HEK293 (cell line): Measurements from ENCODE around the gene TCF7L1.

Source experiments
- KLF16 ChIP-seq: fragments of 450-650 bp; formaldehyde crosslinking; IDR thresholded peaks from 2 replicates; pipeline ENCODE4 v1.5.1; 2017; ENCODE audit warnings: missing biosample characterization, missing genetic modification characterization
- PRDM1 ChIP-seq: fragments of 450-650 bp; formaldehyde crosslinking; IDR thresholded peaks from 2 replicates; pipeline ENCODE4; 2016; ENCODE audit warnings: missing biosample characterization, missing genetic modification characterization
- SETDB1 ChIP-seq: IDR thresholded peaks from one replicate; pipeline ENCODE4 v1.6.1; 2017; ENCODE audit warnings: mild to moderate bottlenecking, low read length, moderate library complexity, mixed read lengths; ENCODE audit not compliant: insufficient read length
- SP3 ChIP-seq: fragments of 450-650 bp; formaldehyde crosslinking; IDR thresholded peaks from 2 replicates; pipeline ENCODE4 v1.5.1; 2016; ENCODE audit warnings: missing biosample characterization, missing genetic modification characterization
- ZNF133 ChIP-seq: fragments of 450-650 bp; formaldehyde crosslinking; IDR thresholded peaks from 2 replicates; pipeline ENCODE4 v1.5.1; 2016; ENCODE audit warnings: missing biosample characterization, missing genetic modification characterization
- ZNF184 ChIP-seq: fragments of 450-650 bp; IDR thresholded peaks from 2 replicates; pipeline ENCODE4 v1.5.1; 2018; ENCODE audit warnings: missing biosample characterization, mild to moderate bottlenecking, missing genetic modification characterization
- ZNF239 ChIP-seq: fragments of 450-650 bp; formaldehyde crosslinking; IDR thresholded peaks from 2 replicates; pipeline ENCODE4 v1.5.1; 2016; ENCODE audit warnings: missing biosample characterization, missing genetic modification characterization
- ZNF24 ChIP-seq: fragments of 450-650 bp; formaldehyde crosslinking; IDR thresholded peaks from 2 replicates; pipeline ENCODE4 v1.5.1; 2016; ENCODE audit warnings: missing biosample characterization, missing genetic modification characterization
- ZNF311 ChIP-seq: fragments of 450-650 bp; formaldehyde crosslinking; IDR thresholded peaks from 2 replicates; pipeline ENCODE4 v1.5.1; 2017; ENCODE audit warnings: missing biosample characterization, missing genetic modification characterization, borderline replicate concordance
- ZNF394 ChIP-seq: fragments of 450-650 bp; formaldehyde crosslinking; IDR thresholded peaks from 2 replicates; pipeline ENCODE4 v1.5.1; 2016; ENCODE audit warnings: missing biosample characterization, missing genetic modification characterization, mild to moderate bottlenecking, moderate library complexity, borderline replicate concordance
- ZNF529 ChIP-seq: fragments of 450-650 bp; formaldehyde crosslinking; IDR thresholded peaks from 2 replicates; pipeline ENCODE4 v1.5.1; 2017; ENCODE audit warnings: missing genetic modification characterization, missing biosample characterization; ENCODE audit not compliant: insufficient replicate concordance
- ZNF555 ChIP-seq: fragments of 450-650 bp; formaldehyde crosslinking; conservative IDR thresholded peaks from 2 replicates; pipeline ENCODE4 v1.5.1; 2017; ENCODE audit warnings: missing biosample characterization, mild to moderate bottlenecking, missing genetic modification characterization, inconsistent platforms
- ZNF600 ChIP-seq: fragments of 450-650 bp; formaldehyde crosslinking; IDR thresholded peaks from 2 replicates; pipeline ENCODE4 v1.5.1; 2016; ENCODE audit warnings: missing biosample characterization, missing genetic modification characterization
- ZNF701 ChIP-seq: fragments of 450-650 bp; formaldehyde crosslinking; IDR thresholded peaks from 2 replicates; pipeline ENCODE4 v1.5.1; 2016; ENCODE audit warnings: missing biosample characterization, missing genetic modification characterization
- ZNF768 ChIP-seq: fragments of 450-650 bp; formaldehyde crosslinking; IDR thresholded peaks from 2 replicates; pipeline ENCODE4 v1.5.1; 2018; ENCODE audit warnings: missing biosample characterization, mild to moderate bottlenecking, missing genetic modification characterization
- ZXDB ChIP-seq: fragments of 450-650 bp; formaldehyde crosslinking; IDR thresholded peaks from 2 replicates; pipeline ENCODE4 v1.5.1; 2016; ENCODE audit warnings: missing biosample characterization, missing genetic modification characterization
- TF ChIP-seq, protein P1 (sequence below): fragments of 450-650 bp; formaldehyde crosslinking; IDR thresholded peaks from 2 replicates; pipeline ENCODE4 v1.5.1; 2016; ENCODE audit warnings: missing biosample characterization, missing genetic modification characterization
- TF ChIP-seq, protein P2 (sequence below): fragments of 450-650 bp; formaldehyde crosslinking; IDR thresholded peaks from 2 replicates; pipeline ENCODE4 v1.5.1; 2017; ENCODE audit warnings: missing biosample characterization, missing genetic modification characterization
- TF ChIP-seq, protein P3 (sequence below): fragments of 450-650 bp; formaldehyde crosslinking; IDR thresholded peaks from 2 replicates; pipeline ENCODE4 v1.5.1; 2016; ENCODE audit warnings: missing biosample characterization, missing genetic modification characterization
- TF ChIP-seq, protein P4 (sequence below): fragments of 450-650 bp; formaldehyde crosslinking; IDR thresholded peaks from 2 replicates; pipeline ENCODE4 v1.5.1; 2016; ENCODE audit warnings: missing biosample characterization, missing genetic modification characterization
- TF ChIP-seq, protein P5 (sequence below): fragments of 450-650 bp; formaldehyde crosslinking; IDR thresholded peaks from 2 replicates; pipeline ENCODE4 v1.5.1; 2016; ENCODE audit warnings: missing biosample characterization, missing genetic modification characterization
- TF ChIP-seq, protein P6 (sequence below): fragments of 450-650 bp; formaldehyde crosslinking; IDR thresholded peaks from 2 replicates; pipeline ENCODE4 v1.5.1; 2016; ENCODE audit warnings: missing biosample characterization, missing genetic modification characterization
- TF ChIP-seq, protein P7 (sequence below): fragments of 450-650 bp; formaldehyde crosslinking; IDR thresholded peaks from 2 replicates; pipeline ENCODE4 v1.5.1; 2016; ENCODE audit warnings: missing biosample characterization, missing genetic modification characterization

The TCF7L1 gene

DNA sequence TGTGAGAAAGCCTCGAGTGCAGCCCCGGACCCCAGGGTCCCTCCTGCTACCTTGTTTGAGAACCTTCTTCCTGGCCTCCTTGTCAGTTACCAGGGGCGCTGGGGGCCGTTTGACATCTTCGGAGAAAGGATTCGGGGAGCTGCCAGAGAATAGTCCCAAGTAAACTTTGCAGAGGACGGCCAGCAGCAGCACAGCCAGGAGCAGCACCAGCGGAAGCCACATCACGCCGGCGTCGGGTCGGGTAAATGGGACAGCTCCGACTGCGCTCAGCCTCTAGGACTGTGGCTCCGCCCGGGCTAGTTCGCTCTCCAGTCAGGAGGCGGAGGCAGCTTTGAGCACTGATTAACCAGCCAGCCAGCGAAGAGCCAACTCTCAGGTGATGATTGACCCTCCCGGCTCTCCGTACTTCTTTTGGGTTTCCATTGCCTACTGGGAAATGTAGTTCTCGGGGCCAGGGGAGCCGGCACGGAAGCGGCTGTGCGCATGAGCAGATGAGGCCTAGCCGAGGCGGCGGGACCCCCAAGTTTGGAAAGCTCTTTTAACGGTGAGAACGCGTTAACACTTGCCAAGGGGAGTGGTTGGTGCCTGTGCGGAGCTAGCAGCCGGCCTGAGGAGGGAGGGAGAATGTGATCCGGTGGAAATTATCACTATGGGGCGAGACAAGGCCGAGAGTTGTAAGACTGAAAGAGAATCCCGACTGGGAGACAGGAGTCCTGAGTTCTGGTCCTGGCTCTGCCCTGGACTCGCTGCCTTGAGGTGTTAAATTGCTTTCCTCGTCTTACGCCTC is 221.3 kb downstream of the TCF7L1 start, which contains the start of the genes ELMOD3 and RETSAT (continued):
- TF ChIP-seq, protein P1, sequence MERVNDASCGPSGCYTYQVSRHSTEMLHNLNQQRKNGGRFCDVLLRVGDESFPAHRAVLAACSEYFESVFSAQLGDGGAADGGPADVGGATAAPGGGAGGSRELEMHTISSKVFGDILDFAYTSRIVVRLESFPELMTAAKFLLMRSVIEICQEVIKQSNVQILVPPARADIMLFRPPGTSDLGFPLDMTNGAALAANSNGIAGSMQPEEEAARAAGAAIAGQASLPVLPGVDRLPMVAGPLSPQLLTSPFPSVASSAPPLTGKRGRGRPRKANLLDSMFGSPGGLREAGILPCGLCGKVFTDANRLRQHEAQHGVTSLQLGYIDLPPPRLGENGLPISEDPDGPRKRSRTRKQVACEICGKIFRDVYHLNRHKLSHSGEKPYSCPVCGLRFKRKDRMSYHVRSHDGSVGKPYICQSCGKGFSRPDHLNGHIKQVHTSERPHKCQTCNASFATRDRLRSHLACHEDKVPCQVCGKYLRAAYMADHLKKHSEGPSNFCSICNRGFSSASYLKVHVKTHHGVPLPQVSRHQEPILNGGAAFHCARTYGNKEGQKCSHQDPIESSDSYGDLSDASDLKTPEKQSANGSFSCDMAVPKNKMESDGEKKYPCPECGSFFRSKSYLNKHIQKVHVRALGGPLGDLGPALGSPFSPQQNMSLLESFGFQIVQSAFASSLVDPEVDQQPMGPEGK (tag by site-specific recombination), result no peak
- TF ChIP-seq ZNF184 (tag by site-specific recombination), result no peak
- TF ChIP-seq SP3 (tag by site-specific recombination), result peak; percentile 76
- TF ChIP-seq ZNF555 (tag by site-specific recombination), result no peak
- TF ChIP-seq, protein P2, sequence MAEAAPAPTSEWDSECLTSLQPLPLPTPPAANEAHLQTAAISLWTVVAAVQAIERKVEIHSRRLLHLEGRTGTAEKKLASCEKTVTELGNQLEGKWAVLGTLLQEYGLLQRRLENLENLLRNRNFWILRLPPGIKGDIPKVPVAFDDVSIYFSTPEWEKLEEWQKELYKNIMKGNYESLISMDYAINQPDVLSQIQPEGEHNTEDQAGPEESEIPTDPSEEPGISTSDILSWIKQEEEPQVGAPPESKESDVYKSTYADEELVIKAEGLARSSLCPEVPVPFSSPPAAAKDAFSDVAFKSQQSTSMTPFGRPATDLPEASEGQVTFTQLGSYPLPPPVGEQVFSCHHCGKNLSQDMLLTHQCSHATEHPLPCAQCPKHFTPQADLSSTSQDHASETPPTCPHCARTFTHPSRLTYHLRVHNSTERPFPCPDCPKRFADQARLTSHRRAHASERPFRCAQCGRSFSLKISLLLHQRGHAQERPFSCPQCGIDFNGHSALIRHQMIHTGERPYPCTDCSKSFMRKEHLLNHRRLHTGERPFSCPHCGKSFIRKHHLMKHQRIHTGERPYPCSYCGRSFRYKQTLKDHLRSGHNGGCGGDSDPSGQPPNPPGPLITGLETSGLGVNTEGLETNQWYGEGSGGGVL, result no peak
- no peak for TF ChIP-seq ZNF239 (tag by site-specific recombination)
- TF ChIP-seq, protein P3, sequence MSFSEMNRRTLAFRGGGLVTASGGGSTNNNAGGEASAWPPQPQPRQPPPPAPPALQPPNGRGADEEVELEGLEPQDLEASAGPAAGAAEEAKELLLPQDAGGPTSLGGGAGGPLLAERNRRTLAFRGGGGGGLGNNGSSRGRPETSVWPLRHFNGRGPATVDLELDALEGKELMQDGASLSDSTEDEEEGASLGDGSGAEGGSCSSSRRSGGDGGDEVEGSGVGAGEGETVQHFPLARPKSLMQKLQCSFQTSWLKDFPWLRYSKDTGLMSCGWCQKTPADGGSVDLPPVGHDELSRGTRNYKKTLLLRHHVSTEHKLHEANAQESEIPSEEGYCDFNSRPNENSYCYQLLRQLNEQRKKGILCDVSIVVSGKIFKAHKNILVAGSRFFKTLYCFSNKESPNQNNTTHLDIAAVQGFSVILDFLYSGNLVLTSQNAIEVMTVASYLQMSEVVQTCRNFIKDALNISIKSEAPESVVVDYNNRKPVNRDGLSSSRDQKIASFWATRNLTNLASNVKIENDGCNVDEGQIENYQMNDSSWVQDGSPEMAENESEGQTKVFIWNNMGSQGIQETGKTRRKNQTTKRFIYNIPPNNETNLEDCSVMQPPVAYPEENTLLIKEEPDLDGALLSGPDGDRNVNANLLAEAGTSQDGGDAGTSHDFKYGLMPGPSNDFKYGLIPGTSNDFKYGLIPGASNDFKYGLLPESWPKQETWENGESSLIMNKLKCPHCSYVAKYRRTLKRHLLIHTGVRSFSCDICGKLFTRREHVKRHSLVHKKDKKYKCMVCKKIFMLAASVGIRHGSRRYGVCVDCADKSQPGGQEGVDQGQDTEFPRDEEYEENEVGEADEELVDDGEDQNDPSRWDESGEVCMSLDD (tag by site-specific recombination), result peak; percentile 82; the same call in 1 of the 2 replicates
- TF ChIP-seq ZNF600, result peak; percentile 83
- TF ChIP-seq, protein P4, sequence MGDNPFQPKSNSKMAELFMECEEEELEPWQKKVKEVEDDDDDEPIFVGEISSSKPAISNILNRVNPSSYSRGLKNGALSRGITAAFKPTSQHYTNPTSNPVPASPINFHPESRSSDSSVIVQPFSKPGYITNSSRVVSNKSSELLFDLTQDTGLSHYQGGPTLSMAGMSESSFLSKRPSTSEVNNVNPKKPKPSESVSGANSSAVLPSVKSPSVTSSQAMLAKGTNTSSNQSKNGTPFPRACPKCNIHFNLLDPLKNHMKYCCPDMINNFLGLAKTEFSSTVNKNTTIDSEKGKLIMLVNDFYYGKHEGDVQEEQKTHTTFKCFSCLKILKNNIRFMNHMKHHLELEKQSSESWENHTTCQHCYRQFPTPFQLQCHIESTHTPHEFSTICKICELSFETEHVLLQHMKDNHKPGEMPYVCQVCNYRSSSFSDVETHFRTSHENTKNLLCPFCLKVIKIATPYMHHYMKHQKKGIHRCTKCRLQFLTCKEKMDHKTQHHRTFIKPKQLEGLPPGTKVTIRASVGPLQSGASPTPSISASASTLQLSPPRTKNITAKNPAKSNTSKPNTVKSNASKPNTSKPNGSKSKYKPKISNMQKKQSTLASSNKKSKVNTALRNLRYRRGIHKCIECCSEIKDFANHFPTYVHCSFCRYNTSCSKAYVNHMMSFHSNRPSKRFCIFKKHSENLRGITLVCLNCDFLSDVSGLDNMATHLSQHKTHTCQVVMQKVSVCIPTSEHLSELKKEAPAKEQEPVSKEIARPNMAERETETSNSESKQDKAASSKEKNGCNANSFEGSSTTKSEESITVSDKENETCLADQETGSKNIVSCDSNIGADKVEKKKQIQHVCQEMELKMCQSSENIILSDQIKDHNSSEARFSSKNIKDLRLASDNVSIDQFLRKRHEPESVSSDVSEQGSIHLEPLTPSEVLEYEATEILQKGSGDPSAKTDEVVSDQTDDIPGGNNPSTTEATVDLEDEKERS (tag by site-specific recombination), result no peak
- TF ChIP-seq ZNF133 (tag by site-specific recombination), result no peak
- TF ChIP-seq ZNF24, result 0 out of 2 replicates have a peak, but pooled peaks have one; percentile 49
- no peak for TF ChIP-seq SETDB1
- no peak for TF ChIP-seq ZNF311 (tag by site-specific recombination)
- TF ChIP-seq ZNF701, result no peak
- peak; percentile 34; the same call in 1 of the 2 replicates for TF ChIP-seq ZNF394 (tag by site-specific recombination)
- peak; percentile 64; the same call in 1 of the 2 replicates for TF ChIP-seq ZXDB (tag by site-specific recombination)
- no peak for TF ChIP-seq ZNF768 (tag by site-specific recombination)
- TF ChIP-seq, protein P5, sequence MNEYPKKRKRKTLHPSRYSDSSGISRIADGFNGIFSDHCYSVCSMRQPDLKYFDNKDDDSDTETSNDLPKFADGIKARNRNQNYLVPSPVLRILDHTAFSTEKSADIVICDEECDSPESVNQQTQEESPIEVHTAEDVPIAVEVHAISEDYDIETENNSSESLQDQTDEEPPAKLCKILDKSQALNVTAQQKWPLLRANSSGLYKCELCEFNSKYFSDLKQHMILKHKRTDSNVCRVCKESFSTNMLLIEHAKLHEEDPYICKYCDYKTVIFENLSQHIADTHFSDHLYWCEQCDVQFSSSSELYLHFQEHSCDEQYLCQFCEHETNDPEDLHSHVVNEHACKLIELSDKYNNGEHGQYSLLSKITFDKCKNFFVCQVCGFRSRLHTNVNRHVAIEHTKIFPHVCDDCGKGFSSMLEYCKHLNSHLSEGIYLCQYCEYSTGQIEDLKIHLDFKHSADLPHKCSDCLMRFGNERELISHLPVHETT, result no peak
- TF ChIP-seq KLF16 (tag by site-specific recombination), result peak; percentile 15; the same call in 1 of the 2 replicates
- no peak for TF ChIP-seq PRDM1
- TF ChIP-seq, protein P6, sequence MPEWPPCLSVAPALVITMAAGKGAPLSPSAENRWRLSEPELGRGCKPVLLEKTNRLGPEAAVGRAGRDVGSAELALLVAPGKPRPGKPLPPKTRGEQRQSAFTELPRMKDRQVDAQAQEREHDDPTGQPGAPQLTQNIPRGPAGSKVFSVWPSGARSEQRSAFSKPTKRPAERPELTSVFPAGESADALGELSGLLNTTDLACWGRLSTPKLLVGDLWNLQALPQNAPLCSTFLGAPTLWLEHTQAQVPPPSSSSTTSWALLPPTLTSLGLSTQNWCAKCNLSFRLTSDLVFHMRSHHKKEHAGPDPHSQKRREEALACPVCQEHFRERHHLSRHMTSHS (tag by site-specific recombination), result no peak
- TF ChIP-seq, protein P7, sequence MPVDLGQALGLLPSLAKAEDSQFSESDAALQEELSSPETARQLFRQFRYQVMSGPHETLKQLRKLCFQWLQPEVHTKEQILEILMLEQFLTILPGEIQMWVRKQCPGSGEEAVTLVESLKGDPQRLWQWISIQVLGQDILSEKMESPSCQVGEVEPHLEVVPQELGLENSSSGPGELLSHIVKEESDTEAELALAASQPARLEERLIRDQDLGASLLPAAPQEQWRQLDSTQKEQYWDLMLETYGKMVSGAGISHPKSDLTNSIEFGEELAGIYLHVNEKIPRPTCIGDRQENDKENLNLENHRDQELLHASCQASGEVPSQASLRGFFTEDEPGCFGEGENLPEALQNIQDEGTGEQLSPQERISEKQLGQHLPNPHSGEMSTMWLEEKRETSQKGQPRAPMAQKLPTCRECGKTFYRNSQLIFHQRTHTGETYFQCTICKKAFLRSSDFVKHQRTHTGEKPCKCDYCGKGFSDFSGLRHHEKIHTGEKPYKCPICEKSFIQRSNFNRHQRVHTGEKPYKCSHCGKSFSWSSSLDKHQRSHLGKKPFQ (tag by site-specific recombination), result no peak
- no peak for TF ChIP-seq ZNF529 (tag by site-specific recombination)
